H1 (cell line): ENCODE data around the gene CHAC1. TPM values are rescaled to one million over a fixed set of nuclear protein-coding genes. Genes with fewer than 3 reads are reported as not detected.

Source experiments
- CTCF ChIA-PET: fragments of 300-600 bp; sonication (Branson Sonifier 250); formaldehyde crosslinking; loops from one replicate; lab custom pipeline; 2021; ENCODE audit not compliant: partially characterized antibody; lab: Charles Lee
- POLR2A ChIA-PET: fragments of 300-600 bp; sonication (Branson Sonifier 250); formaldehyde crosslinking; loops from one replicate; lab custom pipeline; 2021; ENCODE audit warnings: inconsistent platforms; ENCODE audit not compliant: partially characterized antibody; lab: Charles Lee
- DNase-seq, 2 experiments: peaks; one replicate each; pipeline versions ENCODE4 v3.0.0 to v3.0.0-alpha.2; 2010 to 2022; ENCODE audit warnings: low spot score in 2 of 2, low read depth in 1 of 2, mixed read lengths in 1 of 2
- FAIRE-seq: peaks from 2 replicates; lab custom pipeline; 2011; peaks lifted over from hg19 to GRCh38; lab: Jason Lieb, UNC
- H2AFZ ChIP-seq: 2 replicates; pipeline ENCODE4 v1.8.1; 2012; ENCODE audit warnings: low read length, inconsistent platforms
- H2AK5ac ChIP-seq: 2 replicates; pipeline ENCODE4 v1.6.1; 2013; ENCODE audit warnings: low read depth, low read length
- H2BK120ac ChIP-seq: replicated peaks from 2 replicates; pipeline ENCODE3; 2013; ENCODE audit warnings: low read depth, low read length, inconsistent platforms
- H2BK12ac ChIP-seq: 2 replicates; pipeline ENCODE4 v1.6.1; 2013; ENCODE audit warnings: low read depth, low read length
- H2BK15ac ChIP-seq: 2 replicates; pipeline ENCODE4 v1.6.1; 2013; ENCODE audit warnings: low read length
- H2BK20ac ChIP-seq: 2 replicates; pipeline ENCODE4 v1.6.1; 2013; ENCODE audit warnings: low read length
- H2BK5ac ChIP-seq: 2 replicates; pipeline ENCODE4 v1.6.1; 2013; ENCODE audit warnings: low read depth, low read length
- H3K14ac ChIP-seq: 2 replicates; pipeline ENCODE4 v1.6.1; 2013; ENCODE audit warnings: inconsistent platforms; ENCODE audit not compliant: insufficient read length
- H3K18ac ChIP-seq: 2 replicates; pipeline ENCODE4 v1.6.1; 2013; ENCODE audit warnings: low read length; ENCODE audit errors: extremely low read depth
- H3K23ac ChIP-seq: 2 replicates; pipeline ENCODE4 v1.6.1; 2013; ENCODE audit warnings: inconsistent platforms; ENCODE audit not compliant: insufficient read length
- H3K23me2 ChIP-seq: 2 replicates; pipeline ENCODE4 v1.6.1; 2013; ENCODE audit warnings: low read depth, low read length
- H3K27ac ChIP-seq: 2 replicates; pipeline ENCODE4 v1.6.1; 2011; ENCODE audit warnings: low read depth, low read length, inconsistent platforms
- H3K27me3 ChIP-seq, 4 experiments: replicated peaks in 1 of 4; 1 replicate in 1 of 4; 2 replicates in 3 of 4; pipeline versions ENCODE4 v1.6.1 to v1.8.1; 2011 to 2013; ENCODE audit warnings: low read length in 3 of 4, mild to moderate bottlenecking in 3 of 4, inconsistent platforms in 2 of 4, mixed read lengths in 2 of 4, moderate library complexity in 1 of 4; ENCODE audit not compliant: control insufficient read depth in 3 of 4, insufficient read depth in 3 of 4; ENCODE audit errors: extremely low read depth in 1 of 4
- H3K36me3 ChIP-seq, 4 experiments: 2 replicates each; pipeline versions ENCODE4 v1.6.1 to v1.8.1; 2011 to 2013; ENCODE audit warnings: mild to moderate bottlenecking in 4 of 4, low read length in 3 of 4, moderate library complexity in 2 of 4, control low read depth in 1 of 4, inconsistent platforms in 1 of 4; ENCODE audit not compliant: insufficient read depth in 4 of 4, control insufficient read depth in 2 of 4
- H3K4ac ChIP-seq: replicated peaks from 2 replicates; pipeline ENCODE3; 2013; ENCODE audit warnings: low read length, low read depth, mixed read lengths, inconsistent platforms; ENCODE audit not compliant: insufficient read length
- H3K4me1 ChIP-seq, 4 experiments: replicated peaks in 1 of 4; 1 replicate in 1 of 4; 2 replicates in 3 of 4; pipeline versions ENCODE4 v1.6.1 to v1.8.1; 2011 to 2013; ENCODE audit warnings: low read length in 3 of 4, inconsistent platforms in 2 of 4, mixed read lengths in 1 of 4; ENCODE audit not compliant: insufficient read depth in 4 of 4, control insufficient read depth in 3 of 4
- H3K4me2 ChIP-seq, 2 experiments: 2 replicates each; pipeline versions ENCODE4 v1.6.1 to v1.8.1; 2011 to 2013; ENCODE audit warnings: low read depth in 2 of 2, low read length in 2 of 2, control low read depth in 1 of 2, inconsistent platforms in 1 of 2, mild to moderate bottlenecking in 1 of 2; ENCODE audit not compliant: insufficient read depth in 1 of 2
- H3K4me3 ChIP-seq, 4 experiments: fragments of 200-600, 300-600 bp in 1 of 4; sonication (generic), shearing (Covaris generic), sonication (Bioruptor Twin) in 1 of 4; 2 replicates each; pipeline versions ENCODE4 v1.5.1 to v1.8.1; 2011 to 2016; ENCODE audit warnings: low read length in 4 of 4, low read depth in 3 of 4, control low read depth in 2 of 4, inconsistent platforms in 2 of 4, mild to moderate bottlenecking in 2 of 4, mixed read lengths in 1 of 4, moderate library complexity in 1 of 4; ENCODE audit not compliant: insufficient read depth in 2 of 4; ENCODE audit errors: extremely low read depth in 1 of 4
- H3K56ac ChIP-seq: replicated peaks from 2 replicates; pipeline ENCODE3; 2013; ENCODE audit warnings: low read depth, mild to moderate bottlenecking, mixed read lengths, low read length, inconsistent platforms; ENCODE audit not compliant: insufficient read length
- H3K79me1 ChIP-seq: 2 replicates; pipeline ENCODE4 v1.6.1; 2013; ENCODE audit warnings: low read depth, low read length, control low read depth
- H3K79me2 ChIP-seq, 2 experiments: 2 replicates each; pipeline versions ENCODE4 v1.6.1 to v1.8.1; 2012 to 2013; ENCODE audit warnings: low read length in 2 of 2, mild to moderate bottlenecking in 2 of 2, inconsistent platforms in 1 of 2; ENCODE audit not compliant: insufficient read depth in 2 of 2, control insufficient read depth in 1 of 2
- H3K9ac ChIP-seq, 4 experiments: replicated peaks in 1 of 4; 1 replicate in 1 of 4; 2 replicates in 3 of 4; pipeline versions ENCODE4 v1.6.1 to v1.8.1; 2011 to 2013; ENCODE audit warnings: low read depth in 3 of 4, low read length in 3 of 4, control low read depth in 2 of 4, mild to moderate bottlenecking in 2 of 4, moderate library complexity in 2 of 4, inconsistent platforms in 1 of 4; ENCODE audit errors: extremely low read depth in 1 of 4
- H3K9me3 ChIP-seq, 2 experiments: 2 replicates each; pipeline versions ENCODE4 v1.6.1 to v1.8.1; 2012 to 2013; ENCODE audit warnings: mild to moderate bottlenecking in 2 of 2, moderate library complexity in 2 of 2, control low read depth in 1 of 2, inconsistent platforms in 1 of 2, low read depth in 1 of 2, low read length in 1 of 2, mixed read lengths in 1 of 2; ENCODE audit not compliant: insufficient read depth in 2 of 2
- H4K20me1 ChIP-seq, 2 experiments: replicated peaks in 1 of 2; 2 replicates each; pipeline versions ENCODE3 to v1.8.1; 2011 to 2013; ENCODE audit warnings: inconsistent platforms in 2 of 2, low read length in 2 of 2, mild to moderate bottlenecking in 1 of 2; ENCODE audit not compliant: insufficient read depth in 2 of 2, control insufficient read depth in 1 of 2
- H4K5ac ChIP-seq: 2 replicates; pipeline ENCODE4 v1.6.1; 2013; ENCODE audit warnings: low read length, low read depth, mixed read lengths, inconsistent platforms; ENCODE audit not compliant: insufficient read length
- H4K8ac ChIP-seq: 2 replicates; pipeline ENCODE4 v1.8.0; 2013; ENCODE audit warnings: mild to moderate bottlenecking, moderate library complexity, low read length, inconsistent platforms; ENCODE audit not compliant: insufficient read depth; ENCODE audit errors: extremely low read depth
- H4K91ac ChIP-seq: replicated peaks from 2 replicates; pipeline ENCODE3; 2013; ENCODE audit warnings: low read length, mixed read lengths, inconsistent platforms; ENCODE audit not compliant: insufficient read length
- CTCF ChIP-seq, 3 experiments: IDR thresholded peaks; 1 replicate in 2 of 3; 2 replicates in 1 of 3; pipeline versions ENCODE4 v1.5.1 to v1.6.1; 2011; ENCODE audit warnings: low read length in 3 of 3, mild to moderate bottlenecking in 3 of 3, inconsistent platforms in 2 of 3, low read depth in 1 of 3, moderate library complexity in 1 of 3; ENCODE audit not compliant: insufficient read depth in 1 of 3; ENCODE audit errors: control extremely low read depth in 1 of 3
- GTF2F1 ChIP-seq: IDR thresholded peaks from 2 replicates; pipeline ENCODE4 v1.6.1; 2012; ENCODE audit warnings: low read depth, low read length, improper control_type of control experiment, borderline replicate concordance
- POLR2AphosphoS5 ChIP-seq: IDR thresholded peaks from 2 replicates; pipeline ENCODE4 v1.6.1; 2011; ENCODE audit warnings: low read depth, low read length
- TAF7 ChIP-seq: optimal IDR thresholded peaks from 2 replicates; pipeline ENCODE3; 2011; ENCODE audit warnings: low read depth, mild to moderate bottlenecking, inconsistent platforms, low read length, moderate library complexity, borderline replicate concordance
- WGBS, 2 experiments: shearing (Covaris generic) in 1 of 2; methylation state at CpG; one replicate each; pipeline versions ENCODE4 v1.1.6 to v1.1.7; 2013 to 2015; ENCODE audit warnings: low lambda C conversion rate in 2 of 2, mixed read lengths in 2 of 2, inconsistent platforms in 1 of 2, low coverage in 1 of 2, missing lambda C conversion rate in 1 of 2; ENCODE audit not compliant: insufficient replicate concordance in 2 of 2, insufficient coverage in 1 of 2, insufficient read length in 1 of 2; ENCODE audit errors: extremely low coverage in 1 of 2, missing lambda C conversion rate in 1 of 2; 5-methylcytosine and 5-hydroxymethylcytosine counted together
- polyA plus RNA-seq, 7 experiments: library from polyadenylated mRNA; depleted of rRNA in 3 of 7; stranded (reverse) in 5 of 7; unstranded in 2 of 7; fragments of >200 nt in 5 of 7; fragments of 200-250 nt in 2 of 7; gene quantifications; 1 replicate in 5 of 7; 2 replicates in 1 of 7; 4 replicates in 1 of 7; pipeline versions ENCODE4 v1.2.1 to v1.2.3, GENCODE V29; 2011 to 2013; ENCODE audit warnings: missing spikeins in 2 of 7, mixed read lengths in 2 of 7
- total RNA-seq: library from RNA; stranded (reverse); fragmentation: NEBNext Ultra II Directional; extraction: Animal tissue kit (Norgen Biotek cat#: 25700); gene quantifications from 2 replicates; pipeline ENCODE4 v1.2.1, GENCODE V29; 2021

CHAC1 gene
- total and polyA plus RNA-seq, 2 of the 8 experiments (the other 6 are each of a cell fraction or from before 2014, with no cell fraction given) = 34.3 to 159 TPM

GRCh38 chr15:40917585-40917984 is 35.7 kb upstream of the CHAC1 start:
- WGBS, 2 experiments = 92% methylated on average over 6 of the region's 11 CpGs; no CpG with 5 or more reads in 1 of the 2 experiments

More at GRCh38 chr15:40917585-40917984, 35.7 kb upstream of the CHAC1 start:
- H2BK15ac ChIP-seq = no peak overlapping the region
- H3K4me3 ChIP-seq = no peak overlapping the region
- ChIA-PET CTCF (interaction anchor here (0.8 to 24.4 kb wide), 12 partner anchors 14 to 196 kb away, joined by 3 to 619 read pairs (median 4); partner anchors contain the start of genes CHAC1, DLL4 and VPS18), POLR2A (interaction anchor here (1.0 to 43.8 kb wide), 3 partner anchors 12 to 366 kb away, joined by 3 to 1505 read pairs (median 73); partner anchors contain the start of genes CHAC1 and DLL4)
- DNase-seq (no peak), FAIRE-seq (no peak)
- H3K4me1 ChIP-seq = peaks cover 0 to 20% (median 7%) of the 10 kb centered on the region in 4 experiments; a peak in 4 of 7 replicates
- no peaks in the 10 kb centered on the region for H3K79me2 ChIP-seq
- H3K14ac ChIP-seq = no peak overlapping the region
- H2AFZ ChIP-seq = no peak overlapping the region
- no peak overlapping the region for H3K18ac ChIP-seq
- peaks cover 4% of the 10 kb centered on the region; the same call in 1 of the 2 replicates for H3K23me2 ChIP-seq
- no peak overlapping the region for H4K5ac ChIP-seq
- no peaks in the 10 kb centered on the region for H3K79me1 ChIP-seq
- peak overlapping the region; percentile 45; the same call in 1 of the 2 replicates for H4K8ac ChIP-seq
- no peaks in the 10 kb centered on the region for H3K36me3 ChIP-seq
- no peak overlapping the region for H3K9ac ChIP-seq
- H3K4ac ChIP-seq = no peak overlapping the region
- no peak overlapping the region for H2BK5ac ChIP-seq
- H2AK5ac ChIP-seq = no peak overlapping the region
- TF ChIP-seq POLR2AphosphoS5 (no peak), TAF7 (no peak), GTF2F1 (no peak), CTCF (IDR thresholded peaks at IDR 0.05; ENCODE audit: control extremely low read depth in 1 of 3, insufficient read depth in 1 of 3, low read depth in 1 of 3, low read length in 3 of 3) (peak in 1 of 3 experiments; percentile 33; a peak in 1 of 4 replicates)
- no peak overlapping the region for H3K27ac ChIP-seq
- H3K9me3 ChIP-seq = no peaks in the 10 kb centered on the region
- H2BK12ac ChIP-seq = no peak overlapping the region
- H4K20me1 ChIP-seq = peaks cover 0 to 2% of the 10 kb centered on the region in 2 experiments
- H3K4me2 ChIP-seq = no peak overlapping the region
- no peak overlapping the region for H4K91ac ChIP-seq
- no peak overlapping the region for H2BK120ac ChIP-seq
- no peak overlapping the region for H3K56ac ChIP-seq
- H3K23ac ChIP-seq = no peak overlapping the region
- H3K27me3 ChIP-seq = peaks cover under 1 to 34% (median 10%) of the 10 kb centered on the region in 4 experiments
- H2BK20ac ChIP-seq = no peak overlapping the region
